WERI-Rb-1 (cell line): ENCODE data around the gene TSPEAR.

Source experiments
- DNase-seq: peaks from one replicate; pipeline ENCODE4 v3.0.0-alpha.2; 2020
- H3K27ac ChIP-seq: fragments of 250-450 bp; sonication (Bioruptor Pico); 2 replicates; pipeline ENCODE4 v1.5.1; 2020; ENCODE audit warnings: mild to moderate bottlenecking, moderate library complexity
- H3K27me3 ChIP-seq: fragments of 250-450 bp; sonication (Bioruptor Pico); 2 replicates; pipeline ENCODE4 v1.5.1; 2021; ENCODE audit warnings: mild to moderate bottlenecking, low read depth, moderate library complexity; ENCODE audit not compliant: insufficient read depth, severe bottlenecking
- H3K36me3 ChIP-seq: fragments of 250-450 bp; sonication (Bioruptor Pico); 2 replicates; pipeline ENCODE4 v1.5.1; 2020; ENCODE audit warnings: mild to moderate bottlenecking, moderate library complexity
- H3K4me3 ChIP-seq: 2 replicates; pipeline ENCODE4 v1.5.1; 2011; ENCODE audit warnings: low read depth, mild to moderate bottlenecking, control low read depth, low read length
- H3K9me3 ChIP-seq: fragments of 250-450 bp; sonication (Bioruptor Pico); 2 replicates; pipeline ENCODE4 v1.5.1; 2021; ENCODE audit warnings: mild to moderate bottlenecking, moderate library complexity; ENCODE audit not compliant: severe bottlenecking
- TF ChIP-seq, protein P1 (sequence below): IDR thresholded peaks from 2 replicates; pipeline ENCODE4 v1.5.1; 2011; ENCODE audit warnings: low read depth, mild to moderate bottlenecking, control low read depth, inconsistent platforms, low read length

The TSPEAR gene

GRCh38 chr21:44515359-44516165, 195.8 kb downstream of the TSPEAR start:
- Histone ChIP-seq H3K27ac (no peak overlapping the region), H3K4me3 (no peak overlapping the region), H3K27me3 (no peaks in the 10 kb centered on the region), H3K36me3 (no peaks in the 10 kb centered on the region), H3K9me3 (peaks cover 12% of the 10 kb centered on the region)
- TF ChIP-seq, protein P1, sequence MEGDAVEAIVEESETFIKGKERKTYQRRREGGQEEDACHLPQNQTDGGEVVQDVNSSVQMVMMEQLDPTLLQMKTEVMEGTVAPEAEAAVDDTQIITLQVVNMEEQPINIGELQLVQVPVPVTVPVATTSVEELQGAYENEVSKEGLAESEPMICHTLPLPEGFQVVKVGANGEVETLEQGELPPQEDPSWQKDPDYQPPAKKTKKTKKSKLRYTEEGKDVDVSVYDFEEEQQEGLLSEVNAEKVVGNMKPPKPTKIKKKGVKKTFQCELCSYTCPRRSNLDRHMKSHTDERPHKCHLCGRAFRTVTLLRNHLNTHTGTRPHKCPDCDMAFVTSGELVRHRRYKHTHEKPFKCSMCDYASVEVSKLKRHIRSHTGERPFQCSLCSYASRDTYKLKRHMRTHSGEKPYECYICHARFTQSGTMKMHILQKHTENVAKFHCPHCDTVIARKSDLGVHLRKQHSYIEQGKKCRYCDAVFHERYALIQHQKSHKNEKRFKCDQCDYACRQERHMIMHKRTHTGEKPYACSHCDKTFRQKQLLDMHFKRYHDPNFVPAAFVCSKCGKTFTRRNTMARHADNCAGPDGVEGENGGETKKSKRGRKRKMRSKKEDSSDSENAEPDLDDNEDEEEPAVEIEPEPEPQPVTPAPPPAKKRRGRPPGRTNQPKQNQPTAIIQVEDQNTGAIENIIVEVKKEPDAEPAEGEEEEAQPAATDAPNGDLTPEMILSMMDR, result no peak
- no peak for DNase-seq

DNA sequence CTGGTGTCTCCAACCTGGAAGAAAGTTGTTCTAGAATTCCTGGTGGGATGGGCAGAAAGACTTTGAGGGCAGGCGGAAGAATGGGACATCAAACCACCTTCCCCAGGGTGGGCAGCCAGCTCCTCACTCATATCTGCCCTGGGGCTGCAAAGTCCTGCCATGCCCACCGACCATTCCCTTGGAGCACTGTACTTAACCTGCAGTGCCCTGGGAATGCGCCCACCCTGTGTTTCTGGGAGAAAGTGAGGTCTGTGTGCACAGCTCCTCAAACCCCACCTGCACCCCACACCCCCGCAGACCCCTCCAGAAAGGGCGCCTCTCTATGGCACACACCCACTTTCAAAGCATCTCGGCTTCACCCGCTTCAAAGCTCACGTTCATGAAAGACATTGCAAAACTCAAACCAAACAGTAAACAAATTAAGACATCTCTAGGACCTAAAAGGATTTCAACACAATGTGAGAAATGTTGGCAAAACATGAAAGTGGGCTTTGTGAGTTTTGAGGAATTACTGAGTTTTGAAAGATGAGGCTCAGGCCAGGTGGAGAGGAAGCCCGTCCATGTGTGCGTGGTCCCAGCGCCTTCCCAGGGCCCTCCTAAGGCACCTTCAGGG, 196.5 kb downstream of the TSPEAR start:
- Histone ChIP-seq H3K4me3 (no peak overlapping the region), H3K36me3 (no peaks in the 10 kb centered on the region), H3K9me3 (peaks cover 12% of the 10 kb centered on the region), H3K27ac (no peak overlapping the region), H3K27me3 (no peaks in the 10 kb centered on the region)
- DNase-seq, result no peak
- TF ChIP-seq, protein P1, result no peak

GRCh38 chr21:44514218-44514520, 197.2 kb downstream of the TSPEAR start:
- no peak overlapping the region for H3K4me3 ChIP-seq
- TF ChIP-seq, protein P1, result no peak
- no peak for DNase-seq
- H3K27ac ChIP-seq, result no peak overlapping the region
- peaks cover 7% of the 10 kb centered on the region for H3K9me3 ChIP-seq
- no peaks in the 10 kb centered on the region for H3K36me3 ChIP-seq
- H3K27me3 ChIP-seq, result no peaks in the 10 kb centered on the region

- TF ChIP-seq, protein P1, result no peak
- Histone ChIP-seq H3K36me3 (no peaks in the 10 kb centered on the region), H3K9me3 (peaks cover 7% of the 10 kb centered on the region), H3K27me3 (no peaks in the 10 kb centered on the region), H3K27ac (no peak overlapping the region), H3K4me3 (no peak overlapping the region)
- DNase-seq, result no peak
Observed at GRCh38 chr21:44513389-44514217, 197.8 kb downstream of the TSPEAR start.

- Histone ChIP-seq H3K27me3 (no peaks in the 10 kb centered on the region), H3K4me3 (no peak overlapping the region), H3K36me3 (no peaks in the 10 kb centered on the region), H3K9me3 (peaks cover 6% of the 10 kb centered on the region), H3K27ac (no peak overlapping the region)
- TF ChIP-seq, protein P1, result no peak
- no peak for DNase-seq
Observed at GRCh38 chr21:44512496-44513388, 198.6 kb downstream of the TSPEAR start.
